PC-3 (cell line): ENCODE data around the gene NR5A2. TPM values are rescaled to one million over a fixed set of nuclear protein-coding genes. Genes with fewer than 3 reads are reported as not detected.

ENCODE experiments used
- ATAC-seq: fragments of 200-7000 bp; cut with Tn5 transposase; 2 replicates; pipeline ENCODE4 v1.9.1; 2020; ENCODE audit warnings: mild to moderate bottlenecking, moderate library complexity
- BruUV-seq: library from RNA; stranded (reverse); fragments of 400-500 nt; replicated peaks from 2 replicates; lab custom pipeline; 2021; lab: Mats Ljungman, UMichigan
- CTCF ChIA-PET: fragments of 300-600 bp; sonication (Branson Sonifier 250); formaldehyde crosslinking; loops from one replicate; lab custom pipeline; 2022; ENCODE audit warnings: antibody characterized with exemption; lab: Charles Lee
- POLR2A ChIA-PET: fragments of 300-600 bp; sonication (Branson Sonifier 250); formaldehyde crosslinking; loops from one replicate; lab custom pipeline; 2022; ENCODE audit warnings: antibody characterized with exemption; ENCODE audit not compliant: unreplicated experiment; lab: Charles Lee
- DNase-seq: peaks from one replicate; pipeline ENCODE4 v3.0.0-alpha.2; 2015
- H2AFZ ChIP-seq: fragments of 300-600 bp; sonication (generic); 2 replicates; pipeline ENCODE4 v1.6.0; 2016; ENCODE audit warnings: antibody characterized with exemption, low read length
- H3F3A ChIP-seq: fragments of 300-600 bp; sonication (generic); one replicate; pipeline ENCODE4 v1.6.0; 2017; ENCODE audit warnings: antibody characterized with exemption, low read length, control low read depth, mild to moderate bottlenecking; ENCODE audit not compliant: unreplicated experiment
- H3K27ac ChIP-seq: fragments of 300-600 bp; sonication (generic); 2 replicates; pipeline ENCODE4 v1.5.1; 2016; ENCODE audit warnings: mild to moderate bottlenecking, low read length
- H3K27me3 ChIP-seq: fragments of 300-600 bp; sonication (generic); 2 replicates; pipeline ENCODE4 v1.6.1; 2016; ENCODE audit warnings: low read length, mixed read lengths
- H3K36me3 ChIP-seq: fragments of 300-600 bp; sonication (generic); 2 replicates; pipeline ENCODE4 v1.6.1; 2016; ENCODE audit warnings: low read depth, mixed run types, low read length, mixed read lengths
- H3K4me1 ChIP-seq: fragments of 300-600 bp; sonication (generic); 2 replicates; pipeline ENCODE4 v1.5.1; 2016; ENCODE audit warnings: low read length; ENCODE audit not compliant: insufficient read depth
- H3K4me2 ChIP-seq: fragments of 300-600 bp; sonication (generic); 2 replicates; pipeline ENCODE4 v1.6.0; 2016; ENCODE audit warnings: low read length
- H3K4me3 ChIP-seq: fragments of 300-600 bp; sonication (generic); 2 replicates; pipeline ENCODE4 v1.5.1; 2016; ENCODE audit warnings: mild to moderate bottlenecking, low read length, mixed read lengths
- H3K79me2 ChIP-seq: fragments of 300-600 bp; sonication (generic); 2 replicates; pipeline ENCODE4 v1.6.1; 2017; ENCODE audit warnings: low read length, mixed read lengths
- H3K9ac ChIP-seq: fragments of 300-600 bp; sonication (generic); 2 replicates; pipeline ENCODE4 v1.6.0; 2016; ENCODE audit warnings: mild to moderate bottlenecking, low read length
- H3K9me2 ChIP-seq: fragments of 300-600 bp; sonication (generic); replicated peaks from 2 replicates; pipeline ENCODE4 v1.6.1; 2016; ENCODE audit warnings: mixed run types, low read length, mixed read lengths
- H3K9me3 ChIP-seq: fragments of 300-600 bp; sonication (generic); 2 replicates; pipeline ENCODE4 v1.6.1; 2016; ENCODE audit warnings: low read length, mixed read lengths
- H4K20me1 ChIP-seq: fragments of 300-600 bp; sonication (generic); 2 replicates; pipeline ENCODE4 v1.6.1; 2016; ENCODE audit warnings: low read length, mixed read lengths
- EZH2 ChIP-seq: fragments of 300-600 bp; sonication (generic); IDR thresholded peaks from one replicate; pipeline ENCODE4 v1.6.1; 2017; ENCODE audit warnings: antibody characterized with exemption, mild to moderate bottlenecking, low read length; ENCODE audit not compliant: unreplicated experiment
- EZH2phosphoT487 ChIP-seq: fragments of 300-600 bp; sonication (generic); IDR thresholded peaks from 2 replicates; pipeline ENCODE4 v1.6.1; 2018; ENCODE audit warnings: mild to moderate bottlenecking, antibody characterized with exemption, low read length, borderline replicate concordance
- intact Hi-C: fragments of 100-400 bp; cut with micrococcal nuclease; formaldehyde crosslinking; loops from 2 replicates; pipeline ENCODE4 v1.9.0; 2023
- total RNA-seq: library from RNA; depleted of rRNA; stranded (reverse); fragments of >200 nt; gene quantifications from 2 replicates; pipeline ENCODE4 v1.2.3, GENCODE V29; 2014
- TF ChIP-seq, protein P1 (sequence below): fragments of 300-600 bp; sonication (generic); conservative IDR thresholded peaks from 2 replicates; pipeline ENCODE4 v1.5.1; 2017; ENCODE audit warnings: antibody characterized with exemption, low read depth, mild to moderate bottlenecking, low read length

The NR5A2 gene
- total RNA-seq, 1 experiment from 2014 or later, result 0.36 TPM

DNA sequence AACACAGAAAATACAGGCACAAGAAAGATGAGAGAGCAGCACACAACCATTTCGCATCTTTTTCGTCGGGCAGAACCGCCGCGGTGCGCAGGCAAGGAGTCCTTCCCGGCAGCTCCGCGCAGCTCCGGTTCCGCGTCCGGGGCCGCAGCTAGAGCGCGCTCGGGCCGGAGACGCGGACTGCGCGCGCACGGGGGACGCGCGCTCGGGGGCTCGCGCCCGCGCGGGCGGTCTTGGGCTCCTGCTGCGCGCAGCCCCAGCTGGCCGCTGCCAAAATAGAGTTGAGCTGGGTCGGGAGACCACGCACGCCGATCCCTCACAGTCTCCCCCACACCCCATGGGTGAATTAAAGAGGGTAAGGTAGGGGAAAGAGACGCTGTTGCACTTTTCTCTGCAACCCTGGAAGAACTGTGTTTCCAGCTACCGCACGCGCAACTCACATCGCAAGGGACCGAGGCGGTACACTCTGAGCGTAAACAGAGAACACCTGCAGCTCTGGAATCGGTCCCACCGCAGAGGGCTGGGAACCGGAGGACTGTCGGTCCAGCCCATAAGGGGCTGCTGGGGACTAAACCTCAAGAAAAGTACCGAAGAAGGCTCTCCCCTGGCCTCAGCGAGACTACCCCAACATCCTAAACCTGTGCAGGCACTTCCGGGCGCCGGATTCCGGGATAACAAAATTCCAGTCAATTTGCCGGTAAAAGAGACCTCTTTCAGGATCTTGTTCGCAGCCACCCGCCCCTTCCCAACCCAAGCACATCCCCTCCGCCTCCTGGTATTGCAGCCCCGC lies 1.7 kb downstream of the NR5A2 start:
- H3K4me2 ChIP-seq, result peak overlapping the region; percentile 82
- peak overlapping the region; percentile 65 for H3K4me3 ChIP-seq
- no peaks in the 10 kb centered on the region for H3K36me3 ChIP-seq
- H3K27me3 ChIP-seq, result peaks cover 51% of the 10 kb centered on the region
- peak overlapping the region; percentile 89 for H2AFZ ChIP-seq
- no peaks in the 10 kb centered on the region for H3K9me3 ChIP-seq
- H3F3A ChIP-seq, result no peaks in the 10 kb centered on the region
- H3K4me1 ChIP-seq, result peaks cover 12% of the 10 kb centered on the region
- no peaks in the 10 kb centered on the region for H3K79me2 ChIP-seq
- intact Hi-C loops, result loop anchor here (2.0 to 10.0 kb wide), 5 partner anchors 20 to 342 kb away; no protein-coding TSS in a partner anchor
- TSS peak; percentile 32 for BruUV-seq
- DNase-seq (peak; percentile 94), ATAC-seq (peak; percentile 90)
- H3K9me2 ChIP-seq, result no peaks in the 10 kb centered on the region
- no peaks in the 10 kb centered on the region for H4K20me1 ChIP-seq
- POLR2A ChIA-PET, result interaction anchor here (0.7 kb wide), 2 partner anchors 10 to 46 kb away, joined by 3 to 5 read pairs; no protein-coding TSS in a partner anchor
- CTCF ChIA-PET, result interaction anchor here (0.6 to 0.9 kb wide), 4 partner anchors 35 to 274 kb away, joined by 3 to 4 read pairs (median 4); no protein-coding TSS in a partner anchor
- peak overlapping the region; percentile 4 for H3K9ac ChIP-seq
- TF ChIP-seq EZH2 (peak; percentile 69), EZH2phosphoT487 (no peak; the same call in 1 of the 2 replicates)
- TF ChIP-seq, protein P1, sequence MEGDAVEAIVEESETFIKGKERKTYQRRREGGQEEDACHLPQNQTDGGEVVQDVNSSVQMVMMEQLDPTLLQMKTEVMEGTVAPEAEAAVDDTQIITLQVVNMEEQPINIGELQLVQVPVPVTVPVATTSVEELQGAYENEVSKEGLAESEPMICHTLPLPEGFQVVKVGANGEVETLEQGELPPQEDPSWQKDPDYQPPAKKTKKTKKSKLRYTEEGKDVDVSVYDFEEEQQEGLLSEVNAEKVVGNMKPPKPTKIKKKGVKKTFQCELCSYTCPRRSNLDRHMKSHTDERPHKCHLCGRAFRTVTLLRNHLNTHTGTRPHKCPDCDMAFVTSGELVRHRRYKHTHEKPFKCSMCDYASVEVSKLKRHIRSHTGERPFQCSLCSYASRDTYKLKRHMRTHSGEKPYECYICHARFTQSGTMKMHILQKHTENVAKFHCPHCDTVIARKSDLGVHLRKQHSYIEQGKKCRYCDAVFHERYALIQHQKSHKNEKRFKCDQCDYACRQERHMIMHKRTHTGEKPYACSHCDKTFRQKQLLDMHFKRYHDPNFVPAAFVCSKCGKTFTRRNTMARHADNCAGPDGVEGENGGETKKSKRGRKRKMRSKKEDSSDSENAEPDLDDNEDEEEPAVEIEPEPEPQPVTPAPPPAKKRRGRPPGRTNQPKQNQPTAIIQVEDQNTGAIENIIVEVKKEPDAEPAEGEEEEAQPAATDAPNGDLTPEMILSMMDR, result no peak
- no peak overlapping the region for H3K27ac ChIP-seq

DNA sequence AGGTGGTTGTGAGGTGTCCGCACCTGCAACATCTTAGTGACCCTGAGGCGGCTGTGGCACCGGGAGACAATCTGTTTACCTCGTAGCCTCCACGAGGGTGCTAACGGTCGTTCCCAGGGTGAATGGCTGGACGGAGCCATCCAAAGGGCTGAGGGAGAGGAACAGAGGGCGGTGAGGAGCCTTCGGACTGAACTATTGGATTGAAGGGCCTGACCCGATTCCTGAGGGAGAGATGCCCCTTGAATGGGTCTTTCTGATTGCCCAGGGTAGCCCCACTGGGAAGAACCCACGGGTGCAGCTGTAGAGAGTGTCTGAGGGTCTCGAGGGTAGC lies 2.3 kb downstream of the NR5A2 start:
- Histone ChIP-seq H2AFZ (peak overlapping the region; percentile 89), H3K79me2 (no peaks in the 10 kb centered on the region), H3K27ac (no peak overlapping the region), H3K27me3 (peaks cover 51% of the 10 kb centered on the region), H3F3A (no peaks in the 10 kb centered on the region), H3K9ac (no peak overlapping the region), H3K9me3 (no peaks in the 10 kb centered on the region), H3K4me3 (peak overlapping the region; percentile 65), H4K20me1 (no peaks in the 10 kb centered on the region), H3K36me3 (no peaks in the 10 kb centered on the region), H3K4me1 (peaks cover 12% of the 10 kb centered on the region), H3K4me2 (peak overlapping the region; percentile 82), H3K9me2 (no peaks in the 10 kb centered on the region)
- peak; percentile 5 for ATAC-seq
- no peak for TF ChIP-seq EZH2
- TF ChIP-seq, protein P1, result no peak
- TF ChIP-seq EZH2phosphoT487, result no peak
- peak; percentile 43 for DNase-seq
- intact Hi-C loops, result loop anchor here (2.0 to 10.0 kb wide), 6 partner anchors 19 to 455 kb away; no protein-coding TSS in a partner anchor
- ChIA-PET CTCF (interaction anchor here (0.6 kb wide), 1 partner anchor 35 kb away, joined by 4 read pairs; no protein-coding TSS in a partner anchor), POLR2A (no interaction called here)
- BruUV-seq, result no TSS peak

DNA sequence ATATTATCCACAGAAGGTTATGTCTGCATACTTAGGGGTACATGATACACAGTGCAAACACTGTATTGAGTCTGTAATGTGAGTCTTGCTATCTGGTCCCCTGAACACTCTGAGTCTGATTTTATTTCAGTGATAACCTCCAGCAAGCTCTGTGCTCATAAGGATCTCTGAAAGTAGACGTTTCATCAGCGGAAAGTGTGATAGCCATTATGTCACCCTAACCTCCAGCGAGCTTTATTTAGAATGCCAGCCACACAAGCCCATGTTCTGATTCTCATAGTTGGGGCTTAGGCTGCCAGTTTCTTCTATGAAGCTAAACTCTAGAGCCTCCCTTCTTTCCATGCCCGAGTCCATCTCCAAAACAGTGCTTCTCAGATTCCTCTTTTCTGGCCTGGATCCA lies 3.3 kb downstream of the NR5A2 start:
- H3K27ac ChIP-seq, result no peak overlapping the region
- no peaks in the 10 kb centered on the region for H3K79me2 ChIP-seq
- no peak overlapping the region for H3K4me2 ChIP-seq
- intact Hi-C loops, result loop anchor here (10.0 kb wide), 1 partner anchor 454 kb away; no protein-coding TSS in a partner anchor
- H2AFZ ChIP-seq, result no peak overlapping the region
- BruUV-seq, result no TSS peak
- ChIA-PET CTCF (no interaction called here), POLR2A (interaction anchor here (0.7 kb wide), 1 partner anchor 142 kb away, joined by 3 read pairs; no protein-coding TSS in a partner anchor)
- H4K20me1 ChIP-seq, result no peaks in the 10 kb centered on the region
- no peaks in the 10 kb centered on the region for H3K9me2 ChIP-seq
- H3K36me3 ChIP-seq, result no peaks in the 10 kb centered on the region
- no peak overlapping the region for H3K4me3 ChIP-seq
- TF ChIP-seq EZH2 (no peak), EZH2phosphoT487 (no peak)
- TF ChIP-seq, protein P1, result no peak
- no peaks in the 10 kb centered on the region for H3K9me3 ChIP-seq
- H3F3A ChIP-seq, result no peaks in the 10 kb centered on the region
- peaks cover 51% of the 10 kb centered on the region for H3K27me3 ChIP-seq
- ATAC-seq, result no peak
- H3K4me1 ChIP-seq, result peaks cover 12% of the 10 kb centered on the region
- H3K9ac ChIP-seq, result no peak overlapping the region
- no peak for DNase-seq
